HEK293T (cell line): ENCODE results near the gene LCN12.

Source experiments
- CTCF ChIA-PET: fragments of 350-600 bp; formaldehyde crosslinking; extraction: SDS; loops from one replicate; lab custom pipeline; 2021; ENCODE audit warnings: antibody characterized with exemption, inconsistent platforms; lab: Yijun Ruan, JAX
- POLR2A ChIA-PET: fragments of 350-600 bp; formaldehyde crosslinking; extraction: SDS; loops from one replicate; lab custom pipeline; 2020; ENCODE audit warnings: antibody characterized with exemption, inconsistent platforms; lab: Yijun Ruan, JAX
- DNase-seq: peaks from one replicate; pipeline ENCODE4 v3.0.0; 2012; ENCODE audit warnings: mixed read lengths; ENCODE audit errors: extremely low spot score
- ARNT ChIP-seq: fragments of 450-650 bp; IDR thresholded peaks from 2 replicates; pipeline ENCODE4 v1.6.1; 2017; ENCODE audit warnings: mild to moderate bottlenecking
- BHLHE40 ChIP-seq: fragments of 450-650 bp; IDR thresholded peaks from 2 replicates; pipeline ENCODE4 v1.6.1; 2016; ENCODE audit warnings: mild to moderate bottlenecking, moderate library complexity, borderline replicate concordance
- CTBP1 ChIP-seq: fragments of 450-650 bp; IDR thresholded peaks from 2 replicates; pipeline ENCODE4 v1.6.1; 2016; ENCODE audit warnings: borderline replicate concordance
- ELF4 ChIP-seq: fragments of 450-650 bp; IDR thresholded peaks from 2 replicates; pipeline ENCODE4 v1.6.1; 2017; ENCODE audit warnings: antibody characterized with exemption
- FOXA1 ChIP-seq: fragments of 450-650 bp; IDR thresholded peaks from 2 replicates; pipeline ENCODE4 v1.6.1; 2016; ENCODE audit warnings: mild to moderate bottlenecking
- FOXK2 ChIP-seq: fragments of 450-650 bp; IDR thresholded peaks from 2 replicates; pipeline ENCODE4 v1.6.1; 2016; ENCODE audit warnings: mild to moderate bottlenecking
- FOXM1 ChIP-seq: fragments of 450-650 bp; IDR thresholded peaks from 2 replicates; pipeline ENCODE4 v1.6.1; 2017; ENCODE audit warnings: mild to moderate bottlenecking, borderline replicate concordance
- HDGF ChIP-seq: fragments of 450-650 bp; IDR thresholded peaks from 2 replicates; pipeline ENCODE4 v1.6.1; 2017; ENCODE audit warnings: antibody characterized with exemption, borderline replicate concordance
- L3MBTL2 ChIP-seq: fragments of 450-650 bp; conservative IDR thresholded peaks from 2 replicates; pipeline ENCODE4 v1.6.1; 2016; ENCODE audit warnings: mild to moderate bottlenecking
- LEF1 ChIP-seq: fragments of 450-650 bp; IDR thresholded peaks from 2 replicates; pipeline ENCODE4 v1.6.1; 2017; ENCODE audit warnings: mild to moderate bottlenecking, borderline replicate concordance
- NFRKB ChIP-seq: fragments of 450-650 bp; IDR thresholded peaks from 2 replicates; pipeline ENCODE4 v1.6.1; 2016; ENCODE audit warnings: mild to moderate bottlenecking, moderate library complexity
- SP1 ChIP-seq: fragments of 450-650 bp; IDR thresholded peaks from 2 replicates; pipeline ENCODE4 v1.6.1; 2017
- SUZ12 ChIP-seq: fragments of 450-650 bp; IDR thresholded peaks from 2 replicates; pipeline ENCODE4 v1.6.1; 2016; ENCODE audit warnings: mild to moderate bottlenecking
- TARDBP ChIP-seq: fragments of 450-650 bp; IDR thresholded peaks from 2 replicates; pipeline ENCODE4 v1.6.1; 2016
- ZNF384 ChIP-seq: fragments of 450-650 bp; IDR thresholded peaks from 2 replicates; pipeline ENCODE4 v1.6.1; 2016
- TF ChIP-seq, protein P1 (sequence below): fragments of 450-650 bp; IDR thresholded peaks from 2 replicates; pipeline ENCODE4 v1.6.1; 2016

The LCN12 gene

DNA sequence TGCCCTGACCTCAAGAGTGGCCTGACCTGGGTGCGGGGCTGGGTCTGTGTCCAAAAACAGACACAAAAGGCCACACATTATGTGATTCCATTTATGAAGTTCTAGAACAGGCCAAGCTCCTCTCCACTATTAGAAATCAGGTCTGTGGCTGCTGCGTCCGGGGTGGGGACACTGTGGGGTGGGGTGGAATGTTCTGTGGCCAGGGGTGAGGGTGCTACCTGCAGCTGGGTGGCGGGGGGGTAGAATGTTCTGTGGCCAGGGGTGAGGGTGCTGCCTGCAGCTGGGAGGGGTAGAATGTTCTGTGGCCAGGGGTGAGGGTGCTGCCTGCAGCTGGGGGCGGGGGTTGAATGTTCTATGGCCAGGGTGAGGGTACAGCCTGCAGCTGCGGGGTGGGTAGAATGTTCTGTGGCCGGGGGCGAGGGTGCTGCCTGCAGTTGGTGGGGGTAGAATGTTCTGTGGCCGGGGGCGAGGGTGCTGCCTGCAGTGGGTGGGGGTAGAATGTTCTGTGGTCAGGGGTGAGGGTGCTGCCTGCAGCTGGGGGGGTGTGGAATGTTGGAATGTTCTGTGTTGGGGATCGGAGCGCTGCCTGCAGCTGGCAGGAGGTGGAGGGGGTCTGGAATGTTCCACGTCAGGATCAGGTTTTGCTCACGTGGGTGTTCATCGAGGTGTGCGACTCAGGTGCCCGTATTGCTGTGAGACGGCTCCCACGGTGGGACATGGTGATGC is 8.3 kb downstream of the LCN12 start:
- ChIA-PET CTCF (interaction anchor here (0.9 to 1.1 kb wide), 2 partner anchors 15 to 69 kb away, joined by 3 read pairs; no protein-coding TSS in a partner anchor), POLR2A (interaction anchor here (0.7 kb wide), 1 partner anchor 9 kb away, joined by 3 read pairs; no protein-coding TSS in a partner anchor)
- DNase-seq = no peak
- no peak for TF ChIP-seq CTBP1
- TF ChIP-seq HDGF = no peak
- no peak for TF ChIP-seq SP1
- TF ChIP-seq BHLHE40 = no peak
- TF ChIP-seq LEF1 = no peak
- TF ChIP-seq L3MBTL2 = no peak
- no peak for TF ChIP-seq FOXA1
- TF ChIP-seq FOXM1 = no peak
- no peak for TF ChIP-seq NFRKB
- no peak for TF ChIP-seq FOXK2
- no peak for TF ChIP-seq ZNF384
- TF ChIP-seq ARNT = no peak
- TF ChIP-seq SUZ12 = no peak
- TF ChIP-seq TARDBP = no peak
- TF ChIP-seq, protein P1, sequence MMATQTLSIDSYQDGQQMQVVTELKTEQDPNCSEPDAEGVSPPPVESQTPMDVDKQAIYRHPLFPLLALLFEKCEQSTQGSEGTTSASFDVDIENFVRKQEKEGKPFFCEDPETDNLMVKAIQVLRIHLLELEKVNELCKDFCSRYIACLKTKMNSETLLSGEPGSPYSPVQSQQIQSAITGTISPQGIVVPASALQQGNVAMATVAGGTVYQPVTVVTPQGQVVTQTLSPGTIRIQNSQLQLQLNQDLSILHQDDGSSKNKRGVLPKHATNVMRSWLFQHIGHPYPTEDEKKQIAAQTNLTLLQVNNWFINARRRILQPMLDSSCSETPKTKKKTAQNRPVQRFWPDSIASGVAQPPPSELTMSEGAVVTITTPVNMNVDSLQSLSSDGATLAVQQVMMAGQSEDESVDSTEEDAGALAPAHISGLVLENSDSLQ = no peak
- TF ChIP-seq ELF4 = no peak

DNA sequence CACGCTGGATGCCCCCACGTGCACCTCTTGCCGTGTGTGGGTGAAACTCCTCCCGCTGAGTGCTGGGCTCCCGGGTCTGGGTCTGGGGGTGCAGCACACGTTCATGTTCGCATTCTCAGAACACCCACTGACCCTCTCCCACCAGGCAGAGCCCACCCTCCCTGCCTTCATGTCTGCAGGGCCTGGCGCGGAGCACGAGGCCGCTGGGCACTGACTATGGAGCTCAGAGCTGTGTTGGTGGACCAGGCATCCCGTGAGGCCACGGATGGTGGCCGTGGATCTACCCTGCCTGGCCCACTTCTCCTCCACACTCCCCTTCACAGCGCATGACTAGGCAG is 8.8 kb downstream of the LCN12 start:
- DNase-seq = no peak
- TF ChIP-seq TARDBP (no peak), HDGF (no peak), L3MBTL2 (no peak), ELF4 (no peak), NFRKB (no peak), SUZ12 (no peak), FOXM1 (no peak)
- TF ChIP-seq, protein P1 = no peak
- POLR2A ChIA-PET = interaction anchor here (1.2 kb wide), 1 partner anchor 10 kb away, joined by 3 read pairs; no protein-coding TSS in a partner anchor
- CTCF ChIA-PET = interaction anchor here (1.1 kb wide), 1 partner anchor 14 kb away, joined by 3 read pairs; no protein-coding TSS in a partner anchor

DNA sequence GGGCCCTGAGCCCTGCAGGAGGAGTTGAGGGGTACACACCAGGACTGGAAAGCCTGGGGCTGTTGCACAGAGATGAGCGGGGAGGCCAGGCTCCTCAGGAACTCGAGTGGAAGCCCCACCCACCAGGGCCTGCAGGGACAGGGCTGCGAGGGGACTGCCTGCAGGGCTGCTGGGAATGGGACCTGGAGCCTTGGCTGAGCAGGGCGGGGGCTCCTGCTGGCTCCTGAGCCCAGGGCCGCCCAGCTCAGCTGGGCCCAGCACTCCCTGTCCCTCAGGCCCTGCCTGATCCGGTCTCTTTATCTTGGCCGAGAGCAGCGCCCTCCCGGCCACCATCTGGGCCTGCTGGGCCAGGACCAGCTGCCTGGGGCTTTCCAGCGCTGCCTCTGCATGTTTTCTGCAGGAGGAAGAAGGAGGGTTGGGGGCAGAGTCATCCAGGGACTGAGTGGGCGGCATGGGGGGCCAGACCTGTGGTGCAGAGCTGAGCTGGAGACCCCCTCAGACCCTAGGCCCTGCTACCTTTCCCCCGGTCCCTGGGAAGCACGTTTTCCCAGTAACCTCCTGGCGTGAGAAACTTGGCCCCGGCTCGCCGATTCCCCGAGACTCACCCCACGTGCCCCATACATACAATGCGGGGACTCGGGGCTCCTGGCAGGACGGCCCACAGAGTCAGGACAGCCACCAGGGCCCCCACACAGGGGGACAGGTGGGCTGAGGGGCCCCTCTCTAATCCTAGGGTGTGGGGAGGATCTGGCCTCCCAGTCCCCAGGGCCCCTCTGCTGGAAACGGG is 9.4 kb downstream of the LCN12 start:
- ChIA-PET CTCF (no interaction called here), POLR2A (interaction anchor here (1.2 kb wide), 1 partner anchor 11 kb away, joined by 3 read pairs; no protein-coding TSS in a partner anchor)
- TF ChIP-seq CTBP1 (no peak), TARDBP (no peak), SUZ12 (no peak), BHLHE40 (no peak), FOXA1 (no peak), LEF1 (no peak), FOXM1 (no peak), HDGF (no peak), ARNT (no peak)
- TF ChIP-seq, protein P1 = no peak

DNA sequence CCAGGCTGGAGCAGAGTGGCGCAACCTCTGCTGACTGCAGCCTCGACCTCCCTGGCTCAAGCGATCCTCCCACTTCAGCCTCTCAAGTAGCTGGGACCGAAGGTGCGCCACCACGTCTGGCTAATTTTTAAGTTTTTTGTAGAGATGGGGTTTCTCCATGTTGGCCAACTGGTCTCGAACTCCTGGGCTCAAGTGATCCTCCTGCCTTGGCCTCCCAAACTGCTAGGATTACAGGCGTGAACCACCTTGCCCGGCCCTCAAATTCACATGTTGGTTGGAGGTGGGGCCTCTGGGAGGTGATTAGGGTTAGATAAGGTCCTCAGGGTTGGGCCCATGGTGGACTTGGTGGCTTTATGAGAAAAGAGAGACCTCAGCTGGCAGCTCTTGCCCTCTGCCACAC is 10.1 kb downstream of the LCN12 start:
- ChIA-PET POLR2A (interaction anchor here (1.2 kb wide), 1 partner anchor 11 kb away, joined by 3 read pairs; no protein-coding TSS in a partner anchor), CTCF (no interaction called here)
- DNase-seq = no peak
- TF ChIP-seq HDGF (no peak), NFRKB (no peak)

More for the DNA sequence above, 9.4 kb downstream of the LCN12 start:
- DNase-seq = no peak

DNA sequence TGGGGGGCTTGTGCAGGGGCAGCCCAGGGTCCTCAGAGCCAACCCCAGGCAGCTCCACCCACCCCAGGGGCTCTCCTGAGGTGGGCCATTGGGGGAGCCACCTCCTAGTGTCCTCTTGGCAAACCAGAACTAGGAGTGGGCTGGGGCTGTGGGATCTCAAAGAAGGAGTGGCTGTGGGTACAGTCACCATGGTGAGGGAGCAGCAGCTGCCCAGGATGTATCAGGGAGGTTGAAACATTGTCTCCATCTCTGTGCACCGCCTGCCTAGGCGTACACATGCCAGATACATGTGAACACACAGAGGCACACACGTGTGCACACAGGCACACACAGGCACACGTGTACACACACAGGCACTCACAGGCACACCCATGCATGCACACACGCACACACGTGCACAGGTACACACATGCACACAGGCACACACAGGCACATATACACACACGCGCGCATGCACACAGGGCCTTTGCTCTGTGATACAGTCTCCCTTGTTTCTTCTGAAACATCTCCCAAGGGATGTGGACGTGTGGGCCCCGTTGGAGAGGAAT is 10.7 kb downstream of the LCN12 start:
- ChIA-PET POLR2A (no interaction called here), CTCF (no interaction called here)
- TF ChIP-seq ZNF384 (no peak), FOXM1 (no peak), CTBP1 (no peak), HDGF (no peak), LEF1 (no peak), L3MBTL2 (no peak), FOXK2 (no peak), NFRKB (no peak), BHLHE40 (no peak), ARNT (no peak), SP1 (no peak), FOXA1 (no peak), SUZ12 (no peak), ELF4 (no peak), TARDBP (no peak)
- TF ChIP-seq, protein P1 = no peak
- no peak for DNase-seq
